ENCODE data around the gene KCNJ9.

Gene KCNJ9

DNA sequence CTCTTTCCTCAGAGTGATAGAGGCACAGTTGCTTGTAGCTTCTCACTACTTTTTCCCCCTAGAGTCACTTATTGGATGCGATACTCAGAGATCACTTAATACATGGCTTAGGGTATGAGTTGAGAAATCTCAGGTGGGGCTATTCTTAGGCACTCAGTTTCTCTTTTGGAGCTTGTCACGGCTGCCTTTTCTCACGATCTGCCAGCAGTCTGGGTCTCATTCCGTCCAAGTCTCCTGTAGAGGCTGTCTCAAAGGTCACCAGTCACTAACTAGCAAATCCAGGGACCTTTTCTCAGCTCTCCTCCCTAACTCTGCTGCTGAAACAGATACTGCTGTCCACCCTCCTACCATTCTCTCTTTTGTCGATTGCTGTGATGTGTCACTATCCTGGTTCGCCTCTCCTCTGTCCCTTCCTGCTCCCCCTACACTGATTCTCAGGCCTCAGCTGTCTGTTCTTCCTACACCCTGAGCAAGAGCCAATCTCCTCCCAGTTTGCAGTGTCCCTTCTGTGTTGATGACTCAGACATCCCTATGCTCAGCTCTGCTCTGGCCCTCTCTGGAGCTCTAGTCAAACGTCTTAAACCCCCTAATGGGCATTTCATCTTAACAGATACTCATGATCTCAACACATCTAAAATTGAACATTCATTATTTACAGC, 46.7 kb downstream of the KCNJ9 start:
- no peak for DNase-seq

DNA sequence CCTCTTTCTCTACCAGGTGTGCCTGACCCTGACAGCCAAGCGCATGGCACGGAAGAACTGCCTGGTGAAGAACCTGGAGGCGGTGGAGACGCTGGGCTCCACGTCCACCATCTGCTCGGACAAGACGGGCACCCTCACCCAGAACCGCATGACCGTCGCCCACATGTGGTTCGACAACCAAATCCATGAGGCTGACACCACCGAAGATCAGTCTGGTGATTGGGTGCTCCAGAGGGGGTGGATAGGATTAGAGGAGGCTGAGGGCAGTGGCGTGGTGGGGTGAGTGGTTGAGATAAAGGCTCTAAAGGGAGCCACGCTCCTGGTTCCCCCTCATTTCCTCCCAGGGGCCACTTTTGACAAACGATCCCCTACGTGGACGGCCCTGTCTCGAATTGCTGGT, 47.3 kb downstream of the KCNJ9 start:
- no peak for DNase-seq

DNA sequence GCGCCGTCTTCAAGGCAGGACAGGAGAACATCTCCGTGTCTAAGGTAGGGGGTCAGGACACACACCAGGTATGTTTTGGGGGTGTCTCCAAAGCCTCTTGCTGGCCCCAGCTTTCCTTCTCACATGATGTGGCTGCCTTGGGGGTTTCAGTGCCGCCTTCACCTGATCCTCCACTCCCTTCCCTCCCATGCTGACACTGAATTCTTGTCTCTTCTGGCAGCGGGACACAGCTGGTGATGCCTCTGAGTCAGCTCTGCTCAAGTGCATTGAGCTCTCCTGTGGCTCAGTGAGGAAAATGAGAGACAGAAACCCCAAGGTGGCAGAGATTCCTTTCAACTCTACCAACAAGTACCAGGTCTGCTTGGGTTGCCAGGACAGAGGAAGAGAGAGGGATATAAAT, 47.7 kb downstream of the KCNJ9 start:
- DNase-seq: no peak

DNA sequence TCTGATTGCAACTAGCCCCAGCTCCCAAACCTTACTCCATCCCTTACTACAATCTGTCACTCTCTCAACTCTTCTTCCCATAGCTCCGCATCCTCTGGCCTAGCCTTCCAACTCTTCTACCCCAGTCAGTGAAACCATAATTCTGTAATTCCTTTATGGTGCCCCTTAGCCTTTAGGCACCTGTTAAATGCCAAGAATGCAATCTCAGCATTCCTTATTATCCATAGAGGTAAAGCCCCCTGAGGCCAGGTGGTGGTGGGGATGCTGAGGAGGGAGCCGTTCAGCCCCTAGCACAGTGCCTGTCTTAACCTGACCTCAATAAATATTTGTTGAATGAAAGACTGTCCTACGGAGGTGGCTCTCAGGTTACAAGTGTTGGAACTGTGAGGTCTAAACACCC, 48.2 kb downstream of the KCNJ9 start:
- DNase-seq: no peak

DNA sequence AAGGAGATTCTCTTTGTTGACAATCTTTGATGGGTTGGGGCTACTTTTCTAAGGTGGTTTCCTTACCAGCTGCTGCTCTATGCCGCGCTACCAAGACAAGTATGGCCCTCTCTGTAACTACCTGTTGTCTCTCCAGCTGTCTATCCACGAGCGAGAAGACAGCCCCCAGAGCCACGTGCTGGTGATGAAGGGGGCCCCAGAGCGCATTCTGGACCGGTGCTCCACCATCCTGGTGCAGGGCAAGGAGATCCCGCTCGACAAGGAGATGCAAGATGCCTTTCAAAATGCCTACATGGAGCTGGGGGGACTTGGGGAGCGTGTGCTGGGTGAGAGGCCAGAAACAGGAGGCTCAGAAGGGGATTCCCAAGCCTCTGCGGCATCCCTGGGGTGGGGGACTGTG, 48.6 kb downstream of the KCNJ9 start:
- DNase-seq: no peak

DNA sequence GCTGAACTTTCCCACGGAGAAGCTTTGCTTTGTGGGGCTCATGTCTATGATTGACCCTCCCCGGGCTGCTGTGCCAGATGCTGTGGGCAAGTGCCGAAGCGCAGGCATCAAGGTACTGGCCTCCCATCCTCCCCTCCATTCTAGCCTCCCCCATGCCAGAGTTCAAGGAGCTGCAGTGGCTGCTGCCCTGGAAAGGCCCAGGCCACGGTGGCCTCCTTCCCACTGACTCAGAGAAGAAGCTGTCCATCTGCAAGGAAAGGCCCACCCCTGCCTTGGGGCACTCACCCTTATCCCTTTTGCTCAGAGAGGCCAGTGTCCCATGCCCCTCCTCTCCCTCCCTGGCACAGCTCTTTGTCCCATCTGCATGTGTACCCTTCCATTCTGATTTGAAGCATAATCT, 49.1 kb downstream of the KCNJ9 start:
- no peak for DNase-seq

DNA sequence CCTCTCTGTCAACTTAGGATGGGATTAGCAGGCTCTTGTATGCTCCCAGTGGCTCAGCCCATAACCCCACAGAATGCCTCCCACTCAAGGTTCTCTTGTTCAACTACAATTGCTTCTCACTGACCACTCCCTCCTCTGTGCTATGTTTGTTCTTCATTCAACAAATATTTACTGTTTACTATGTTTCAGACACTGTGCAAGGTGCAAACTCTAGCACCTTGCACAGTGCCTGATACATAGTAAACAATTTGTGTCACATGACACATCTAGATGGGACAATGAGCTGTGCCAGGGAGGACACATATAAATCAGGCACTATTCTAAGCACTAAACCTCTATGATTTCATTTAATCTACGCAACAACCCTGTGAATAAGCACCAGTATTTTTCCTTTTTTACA, 49.6 kb downstream of the KCNJ9 start:
- DNase-seq: no peak

DNA sequence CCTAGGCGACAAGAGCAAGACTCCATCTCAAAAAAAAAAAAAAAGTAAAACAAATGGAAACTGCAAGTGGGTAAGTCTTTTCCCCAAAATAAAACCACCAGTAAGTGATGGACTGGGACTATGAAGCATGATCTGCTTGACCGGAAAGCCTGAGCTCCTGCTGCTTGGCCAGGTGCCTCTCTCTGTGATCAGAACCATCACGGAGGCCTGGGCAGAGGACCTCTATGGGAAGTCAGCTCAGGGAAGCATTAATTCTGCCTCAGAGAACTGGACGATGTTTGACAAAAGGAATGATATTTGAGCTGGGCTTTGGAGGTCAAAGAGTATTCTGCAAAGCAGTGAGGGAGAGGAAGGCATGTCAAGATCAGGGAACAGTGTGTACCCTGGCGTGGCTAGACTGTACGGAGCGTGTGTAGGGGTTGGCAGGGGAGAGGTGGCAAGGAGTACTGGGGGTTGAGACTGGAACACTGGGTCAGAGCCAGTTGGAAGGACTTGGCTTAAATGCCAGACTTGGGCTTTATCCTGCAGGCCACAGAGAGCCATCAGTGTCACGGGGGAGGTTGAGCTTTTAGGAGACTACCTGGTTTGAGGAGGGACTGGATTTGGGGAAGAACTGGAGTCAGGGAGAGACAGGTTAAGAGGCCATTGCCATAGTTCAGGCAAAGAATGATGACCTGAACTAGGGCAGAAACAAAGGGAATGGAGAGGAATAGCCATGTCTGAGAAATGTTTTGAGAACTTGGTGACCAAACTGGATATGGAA, 50.6 kb downstream of the KCNJ9 start:
- no peak for DNase-seq

DNA sequence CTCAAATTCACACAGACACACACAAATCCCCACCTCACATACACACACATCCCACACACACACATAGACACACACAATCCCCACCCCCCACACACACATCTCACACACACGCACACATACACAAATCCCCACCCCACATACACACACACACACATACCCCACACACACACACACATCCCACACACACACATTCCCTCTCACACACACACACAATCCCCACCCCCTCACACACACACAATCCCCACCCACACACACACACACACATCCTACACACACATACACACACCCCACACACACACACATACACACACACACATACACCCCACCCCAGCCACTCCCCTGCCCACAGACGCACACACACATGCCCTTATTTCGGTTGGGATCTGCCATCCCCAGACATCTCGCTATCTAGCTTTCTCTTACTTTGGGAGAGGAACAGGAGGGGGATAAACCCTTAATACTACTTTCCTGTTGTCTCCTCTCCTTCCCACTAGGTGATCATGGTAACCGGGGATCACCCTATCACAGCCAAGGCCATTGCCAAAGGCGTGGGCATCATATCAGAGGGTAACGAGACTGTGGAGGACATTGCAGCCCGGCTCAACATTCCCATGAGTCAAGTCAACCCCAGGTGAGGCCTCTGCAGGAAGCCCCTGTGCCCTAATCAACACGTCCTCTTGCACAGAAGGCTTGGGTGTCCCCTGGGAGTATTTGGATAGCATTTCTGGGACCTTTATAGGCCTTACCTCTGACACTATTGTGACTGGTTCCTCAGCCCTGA, 52.8 kb downstream of the KCNJ9 start:
- DNase-seq: no peak

DNA sequence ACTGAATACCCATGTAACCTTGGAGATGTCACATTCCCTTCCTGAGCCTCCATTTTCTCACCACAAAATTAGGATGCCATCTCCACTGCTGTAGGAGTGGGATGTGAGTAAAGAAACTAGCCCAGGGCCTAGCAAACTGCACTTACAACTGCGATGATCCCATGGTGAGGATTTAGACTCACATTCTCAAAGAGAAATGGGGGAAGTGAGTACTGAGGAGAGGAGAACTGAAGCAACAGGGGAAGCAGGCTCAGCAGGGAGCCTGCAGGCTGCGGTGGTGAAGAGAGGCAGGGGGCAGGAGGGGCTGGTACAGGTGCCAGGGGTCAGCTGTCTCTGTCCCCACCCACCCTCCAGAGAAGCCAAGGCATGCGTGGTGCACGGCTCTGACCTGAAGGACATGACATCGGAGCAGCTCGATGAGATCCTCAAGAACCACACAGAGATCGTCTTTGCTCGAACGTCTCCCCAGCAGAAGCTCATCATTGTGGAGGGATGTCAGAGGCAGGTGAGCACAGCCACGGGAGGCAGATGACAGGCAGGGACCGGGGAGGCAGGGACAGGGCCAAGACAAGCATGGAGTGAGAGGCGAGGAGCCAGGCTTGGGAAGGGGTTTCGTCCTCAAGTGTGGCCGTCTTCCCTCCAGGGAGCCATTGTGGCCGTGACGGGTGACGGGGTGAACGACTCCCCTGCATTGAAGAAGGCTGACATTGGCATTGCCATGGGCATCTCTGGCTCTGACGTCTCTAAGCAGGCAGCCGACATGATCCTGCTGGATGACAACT, 53.6 kb downstream of the KCNJ9 start:
- DNase-seq: no peak

DNA sequence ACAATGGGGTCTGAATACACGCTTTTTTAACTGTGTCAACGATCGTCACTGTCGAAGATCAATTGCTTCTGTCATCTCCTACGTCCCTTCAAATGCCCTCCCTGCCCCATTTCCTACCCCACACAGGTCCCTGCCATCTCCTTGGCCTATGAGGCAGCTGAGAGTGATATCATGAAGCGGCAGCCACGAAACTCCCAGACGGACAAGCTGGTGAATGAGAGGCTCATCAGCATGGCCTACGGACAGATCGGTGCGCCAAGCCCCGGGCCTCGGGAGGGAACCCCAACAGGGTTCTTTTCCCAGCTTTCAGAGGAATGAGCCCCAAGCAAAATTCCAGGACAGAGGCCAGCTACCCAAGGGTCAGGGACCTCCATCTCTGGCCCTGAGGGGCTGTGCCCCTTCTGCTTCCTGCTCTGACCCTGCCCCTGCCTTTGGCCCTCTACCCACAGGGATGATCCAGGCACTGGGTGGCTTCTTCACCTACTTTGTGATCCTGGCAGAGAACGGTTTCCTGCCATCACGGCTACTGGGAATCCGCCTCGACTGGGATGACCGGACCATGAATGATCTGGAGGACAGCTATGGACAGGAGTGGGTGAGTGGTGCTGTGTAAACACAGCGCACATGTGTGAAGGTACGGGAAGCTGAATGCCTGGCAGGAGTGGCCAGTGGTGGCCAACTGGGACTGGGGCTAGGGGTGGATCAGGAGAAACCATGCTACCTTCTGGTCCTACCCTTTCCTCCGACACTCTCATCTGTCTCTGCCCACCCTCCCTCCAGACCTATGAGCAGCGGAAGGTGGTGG, 55.0 kb downstream of the KCNJ9 start:
- no peak for DNase-seq

DNA sequence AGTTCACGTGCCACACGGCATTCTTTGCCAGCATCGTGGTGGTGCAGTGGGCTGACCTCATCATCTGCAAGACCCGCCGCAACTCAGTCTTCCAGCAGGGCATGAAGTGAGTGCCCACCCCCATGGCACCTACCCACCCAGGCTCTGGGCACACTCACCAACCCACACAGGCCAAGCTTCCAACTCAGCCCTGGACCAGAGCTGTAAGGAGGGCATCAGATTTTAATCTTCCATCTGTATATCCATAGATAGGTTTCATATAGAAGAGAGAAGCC, 55.5 kb downstream of the KCNJ9 start:
- no peak for DNase-seq

DNA sequence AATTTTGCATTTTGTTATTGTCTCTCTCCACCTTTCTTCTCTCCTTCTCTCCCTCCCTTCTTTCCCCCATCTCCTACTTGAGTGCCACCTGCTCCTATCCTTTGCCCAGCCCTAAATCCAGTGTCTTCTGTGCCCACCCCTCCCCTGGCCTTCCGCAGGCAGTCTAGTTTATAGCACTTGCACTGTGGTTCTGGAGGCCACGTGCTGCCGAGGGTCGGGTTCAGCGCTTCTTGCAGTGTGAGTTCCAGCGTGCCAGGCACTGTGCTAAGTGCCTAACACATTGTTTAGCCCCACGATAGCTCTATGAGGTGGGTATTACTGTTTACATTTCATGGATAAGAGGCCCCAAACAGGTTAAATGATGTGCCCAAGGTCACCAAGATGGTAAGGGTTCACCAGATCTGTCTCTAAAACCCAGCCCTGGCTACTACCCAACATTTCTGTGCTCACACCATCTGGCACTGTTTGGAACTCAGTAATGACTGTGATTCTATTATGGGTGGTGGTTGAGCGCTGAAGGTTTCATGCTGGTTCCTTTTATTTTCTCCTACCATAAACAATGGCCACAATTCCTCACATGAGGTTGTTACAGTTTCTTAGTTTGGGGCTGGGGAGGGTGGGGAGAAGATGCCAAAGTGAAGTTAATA, 56.0 kb downstream of the KCNJ9 start:
- DNase-seq: peak; percentile 66

DNA sequence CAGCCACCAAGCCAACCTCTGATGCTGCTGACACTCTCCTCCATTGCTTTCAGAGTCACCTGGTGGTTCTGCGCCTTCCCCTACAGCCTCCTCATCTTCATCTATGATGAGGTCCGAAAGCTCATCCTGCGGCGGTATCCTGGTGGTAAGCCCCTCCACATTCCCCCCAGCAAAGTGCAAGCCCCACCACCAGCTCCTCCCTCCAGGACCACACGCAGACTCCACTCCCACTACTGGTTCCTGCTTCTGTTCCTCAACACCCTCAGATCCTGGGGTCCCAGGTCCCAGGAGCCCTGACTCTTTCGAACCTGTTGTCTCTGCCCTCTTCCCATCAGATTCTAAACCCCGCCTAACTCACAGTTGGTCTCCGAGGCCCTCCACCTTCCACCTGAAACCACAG, 58.5 kb downstream of the KCNJ9 start:
- no peak for DNase-seq

Data from DMS 273 treated with DMSO at 0.1 percent for 48 hours (cell line).